GM18502 (cell line): ENCODE data around the gene ADGRL2.

Experiments used
- ATAC-seq: cut with Tn5 transposase; IDR thresholded peaks from one replicate; pipeline ENCODE4 v1.9.1; 2021; ENCODE audit warnings: mild to moderate bottlenecking; ENCODE audit not compliant: unreplicated experiment, poor library complexity

Gene ADGRL2

GRCh38 chr1:81805537-81806431 is 5.0 kb downstream of the ADGRL2 start:
- ATAC-seq, result no peak

DNA sequence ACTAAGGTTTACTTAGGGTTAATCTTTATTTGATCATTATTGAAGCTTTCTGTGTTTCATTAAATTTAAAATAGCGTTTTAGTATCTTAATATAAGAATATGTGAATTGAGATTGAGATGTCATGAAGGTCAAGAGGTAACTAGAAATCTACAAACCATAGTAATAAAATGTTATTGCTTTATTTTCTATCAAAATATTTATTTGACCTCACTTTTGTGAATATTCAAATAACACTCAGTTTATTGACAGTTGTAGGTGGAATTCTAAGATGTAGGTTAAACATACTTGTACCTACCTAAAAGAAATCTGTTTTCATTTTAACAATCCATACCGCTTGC is 5.7 kb downstream of the ADGRL2 start:
- ATAC-seq, result no peak

GRCh38 chr1:81808760-81809159 is 8.0 kb downstream of the ADGRL2 start:
- ATAC-seq, result no peak

- ATAC-seq, result no peak
Observed at GRCh38 chr1:81809808-81810207, 9.1 kb downstream of the ADGRL2 start.

- no peak for ATAC-seq
Observed at GRCh38 chr1:81811757-81812371, 11.1 kb downstream of the ADGRL2 start.

GRCh38 chr1:81812712-81813111 is 12.0 kb downstream of the ADGRL2 start:
- ATAC-seq, result no peak

- ATAC-seq, result no peak
Observed at GRCh38 chr1:81813691-81814090, 13.0 kb downstream of the ADGRL2 start.

GRCh38 chr1:81819613-81820012 is 18.9 kb downstream of the ADGRL2 start:
- no peak for ATAC-seq

GRCh38 chr1:81820765-81821164 is 20.0 kb downstream of the ADGRL2 start:
- ATAC-seq, result no peak

- no peak for ATAC-seq
Observed at GRCh38 chr1:81823082-81823481, 22.3 kb downstream of the ADGRL2 start.

- no peak for ATAC-seq
Observed at GRCh38 chr1:81824759-81825158, 24.0 kb downstream of the ADGRL2 start.

DNA sequence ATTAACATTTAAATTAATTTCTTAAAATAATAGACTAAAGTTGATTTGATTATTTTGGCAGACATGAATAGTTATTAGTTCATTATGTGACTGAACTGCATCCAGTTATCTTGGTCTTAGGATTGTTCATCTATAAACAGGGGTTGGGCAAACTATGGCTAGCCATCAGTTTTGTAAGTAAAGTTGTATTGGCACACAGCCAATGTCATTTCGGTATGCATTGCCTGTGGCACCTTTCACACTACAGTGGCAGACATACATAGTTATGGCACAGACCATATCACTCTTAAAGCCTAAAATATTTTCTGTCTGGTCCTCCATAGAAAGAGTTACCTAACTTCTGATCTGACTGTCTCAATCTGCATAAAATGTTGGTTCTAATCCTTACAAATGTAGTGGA is 27.2 kb downstream of the ADGRL2 start:
- no peak for ATAC-seq

DNA sequence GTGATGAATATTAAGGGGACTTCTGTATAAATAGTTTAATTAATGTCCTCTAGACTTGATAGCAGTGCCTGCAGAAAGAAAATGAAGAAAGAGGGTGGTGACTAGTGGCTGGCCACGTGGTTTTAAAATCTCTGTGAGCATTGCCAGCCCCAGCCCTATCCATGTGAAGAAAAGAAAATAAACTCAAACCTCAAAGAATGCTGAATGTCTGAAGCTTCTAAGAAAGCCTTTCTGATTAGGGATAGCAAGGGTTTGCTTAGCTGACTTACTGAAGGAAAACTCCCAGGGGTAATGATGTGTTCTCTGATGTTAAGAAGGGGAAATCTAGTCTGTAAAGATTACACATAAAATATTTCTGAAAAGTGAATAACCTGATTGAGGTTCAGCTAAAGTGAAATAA is 31.8 kb downstream of the ADGRL2 start:
- ATAC-seq, result no peak

DNA sequence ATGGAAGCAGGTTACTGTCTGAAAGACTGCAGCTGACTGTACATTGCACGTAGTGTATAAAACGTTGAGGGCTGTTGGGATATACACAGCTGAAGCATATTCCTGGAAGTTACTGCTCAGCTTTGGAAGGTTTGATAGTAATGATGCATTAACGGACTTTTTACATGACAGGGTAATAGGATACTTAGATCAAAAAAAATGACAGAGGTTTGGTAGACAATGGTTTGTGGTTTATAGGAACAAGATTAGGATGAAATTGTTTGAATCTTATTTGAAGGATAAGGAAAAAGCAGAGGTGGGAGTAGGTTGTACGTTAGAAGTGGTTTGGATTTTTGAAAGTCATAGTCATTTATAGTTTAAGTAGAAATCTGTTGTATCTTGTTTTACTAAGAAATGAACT is 33.0 kb downstream of the ADGRL2 start:
- no peak for ATAC-seq

- no peak for ATAC-seq
Observed at GRCh38 chr1:81834268-81834667, 33.5 kb downstream of the ADGRL2 start.

GRCh38 chr1:81834921-81835698 is 34.4 kb downstream of the ADGRL2 start:
- ATAC-seq, result no peak

- ATAC-seq, result no peak
Observed at GRCh38 chr1:81836007-81836626, 35.4 kb downstream of the ADGRL2 start.

DNA sequence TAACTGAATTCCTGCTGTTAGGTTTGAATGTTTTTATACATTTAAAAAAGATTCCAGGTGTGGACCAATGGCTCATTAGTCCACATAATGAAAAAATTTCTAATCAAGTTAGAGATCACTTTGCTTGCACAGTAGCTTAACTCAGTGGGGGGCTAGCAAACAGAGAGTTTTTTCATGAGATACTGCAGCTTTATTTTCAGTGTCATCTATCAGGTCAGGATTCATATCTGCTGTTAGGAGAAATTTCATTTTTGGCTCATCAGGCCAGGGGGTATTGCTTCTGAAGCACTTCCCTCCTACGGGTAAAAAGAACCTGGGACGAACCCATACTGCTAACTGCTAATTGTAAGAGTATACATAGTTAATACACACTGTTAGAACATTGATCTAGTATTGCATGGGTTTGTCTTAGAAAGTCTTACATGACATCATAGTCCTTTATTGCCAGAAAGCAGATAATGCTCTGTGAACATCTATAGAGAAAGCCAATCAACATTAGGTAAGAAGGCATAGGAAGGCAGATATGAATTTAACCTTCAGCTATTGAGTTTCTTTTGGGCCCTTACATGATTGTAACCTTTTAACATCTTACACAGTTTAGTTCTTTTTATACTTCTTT is 38.0 kb downstream of the ADGRL2 start:
- ATAC-seq, result no peak

- ATAC-seq, result no peak
Observed at GRCh38 chr1:81840805-81841204, 40.1 kb downstream of the ADGRL2 start.

DNA sequence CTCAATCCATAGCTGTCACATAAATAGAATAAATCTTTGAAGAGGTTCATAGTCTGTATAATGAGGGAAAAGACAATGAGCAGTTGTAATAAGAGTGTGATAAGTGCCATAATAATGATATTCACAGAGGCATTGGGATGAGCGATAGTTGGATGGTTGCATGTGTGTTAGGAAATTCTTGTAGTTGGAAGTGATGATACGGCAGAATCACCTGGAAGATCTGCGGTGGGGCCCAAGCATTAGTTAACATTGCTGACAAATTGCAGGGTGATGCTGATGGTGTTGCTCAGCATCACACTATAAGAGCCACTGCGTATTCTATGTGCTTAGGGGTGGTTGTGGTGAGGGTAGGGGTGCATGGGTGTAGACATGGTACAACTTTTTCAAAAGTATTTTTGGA is 41.1 kb downstream of the ADGRL2 start:
- no peak for ATAC-seq
